ENCODE data around the gene GFAP. TPM values are rescaled to one million over a fixed set of nuclear protein-coding genes. Genes with fewer than 3 reads are reported as not detected.

The GFAP gene
- total and polyA plus RNA-seq, 2 experiments from 2014 or later, result 0.10 TPM; not detected in 1

GRCh38 chr17:44959821-44960531 lies 44.7 kb upstream of the GFAP start:
- no peaks in the 10 kb centered on the region for H3K79me2 ChIP-seq
- no peak overlapping the region for H3K4me3 ChIP-seq
- H4K20me1 ChIP-seq (ENCODE audit: insufficient read depth, poor library complexity, severe bottlenecking), result no peaks in the 10 kb centered on the region
- peaks cover 4% of the 10 kb centered on the region for H3K4me1 ChIP-seq (ENCODE audit: insufficient read depth)
- no peak overlapping the region for H3K4me2 ChIP-seq
- DNase-seq (ENCODE audit: low spot score), result no peak
- H2AFZ ChIP-seq, result no peak overlapping the region
- H3K9me2 ChIP-seq (replicated peaks; ENCODE audit: insufficient read depth), result no peaks in the 10 kb centered on the region
- no peak overlapping the region for H3K27ac ChIP-seq
- H3K36me3 ChIP-seq (replicated peaks; ENCODE audit: insufficient read depth, low read depth), result no peaks in the 10 kb centered on the region
- TF ChIP-seq EZH2phosphoT487 (IDR thresholded peaks at IDR 0.05; ENCODE audit: low read depth, severe bottlenecking, unreplicated experiment), result no peak
- TF ChIP-seq CTCF (IDR thresholded peaks at IDR 0.05; ENCODE audit: poor library complexity), result no peak
- TF ChIP-seq EZH2 (IDR thresholded peaks at IDR 0.05; ENCODE audit: borderline replicate concordance), result no peak
- H3K27me3 ChIP-seq, result peaks cover 6% of the 10 kb centered on the region
- H3K9me3 ChIP-seq (ENCODE audit: low read depth), result no peaks in the 10 kb centered on the region
- 68% methylated on average over 36 of the region's 56 CpGs for WGBS (ENCODE audit: low lambda C conversion rate, missing lambda C conversion rate)

- no peak for TF ChIP-seq CTCF (IDR thresholded peaks at IDR 0.05; ENCODE audit: poor library complexity)
- TF ChIP-seq EZH2 (IDR thresholded peaks at IDR 0.05; ENCODE audit: borderline replicate concordance), result no peak
- TF ChIP-seq EZH2phosphoT487 (IDR thresholded peaks at IDR 0.05; ENCODE audit: low read depth, severe bottlenecking, unreplicated experiment), result no peak
- Histone ChIP-seq H3K4me3 (no peak overlapping the region), H3K27me3 (no peaks in the 10 kb centered on the region), H3K9me2 (replicated peaks; ENCODE audit: insufficient read depth) (no peaks in the 10 kb centered on the region), H3K27ac (no peak overlapping the region), H3K4me2 (no peak overlapping the region), H3K9me3 (ENCODE audit: low read depth) (no peaks in the 10 kb centered on the region), H4K20me1 (ENCODE audit: insufficient read depth, poor library complexity, severe bottlenecking) (no peaks in the 10 kb centered on the region), H3K79me2 (no peaks in the 10 kb centered on the region), H3K4me1 (ENCODE audit: insufficient read depth) (peaks cover 4% of the 10 kb centered on the region), H3K36me3 (replicated peaks; ENCODE audit: insufficient read depth, low read depth) (no peaks in the 10 kb centered on the region), H2AFZ (no peak overlapping the region)
- WGBS (ENCODE audit: low lambda C conversion rate, missing lambda C conversion rate), result 74% methylated on average over 8 of the region's 8 CpGs
- DNase-seq (ENCODE audit: low spot score), result no peak
Observed at GRCh38 chr17:44956998-44957981, 42.0 kb upstream of the GFAP start.

- H3K4me1 ChIP-seq (ENCODE audit: insufficient read depth), result no peaks in the 10 kb centered on the region
- H3K36me3 ChIP-seq (replicated peaks; ENCODE audit: insufficient read depth, low read depth), result no peaks in the 10 kb centered on the region
- no peaks in the 10 kb centered on the region for H3K9me2 ChIP-seq (replicated peaks; ENCODE audit: insufficient read depth)
- no peak overlapping the region for H3K27ac ChIP-seq
- H3K79me2 ChIP-seq, result no peaks in the 10 kb centered on the region
- H3K27me3 ChIP-seq, result no peaks in the 10 kb centered on the region
- no peak for DNase-seq (ENCODE audit: low spot score)
- no peak for TF ChIP-seq EZH2 (IDR thresholded peaks at IDR 0.05; ENCODE audit: borderline replicate concordance)
- TF ChIP-seq CTCF (IDR thresholded peaks at IDR 0.05; ENCODE audit: poor library complexity), result no peak
- no peak for TF ChIP-seq EZH2phosphoT487 (IDR thresholded peaks at IDR 0.05; ENCODE audit: low read depth, severe bottlenecking, unreplicated experiment)
- H3K4me3 ChIP-seq, result no peak overlapping the region
- H4K20me1 ChIP-seq (ENCODE audit: insufficient read depth, poor library complexity, severe bottlenecking), result no peaks in the 10 kb centered on the region
- H2AFZ ChIP-seq, result no peak overlapping the region
- WGBS (ENCODE audit: low lambda C conversion rate, missing lambda C conversion rate), result 75% methylated on average over 8 of the region's 8 CpGs
- no peaks in the 10 kb centered on the region for H3K9me3 ChIP-seq (ENCODE audit: low read depth)
- H3K4me2 ChIP-seq, result no peak overlapping the region
Observed at GRCh38 chr17:44955674-44956425, 40.5 kb upstream of the GFAP start.
